Endothelial cell of umbilical vein (primary cell): ENCODE measurements around the gene CD81.

Experiments used
- POLR2A ChIP-seq: IDR thresholded peaks from 2 replicates; pipeline ENCODE4 v1.6.1; 2012; ENCODE audit warnings: low read depth, mild to moderate bottlenecking, control low read depth, low read length
- POLR2AphosphoS5 ChIP-seq: IDR thresholded peaks from 2 replicates; pipeline ENCODE4 v1.6.1; 2012; ENCODE audit warnings: low read depth, mild to moderate bottlenecking, control low read depth, low read length, moderate library complexity; ENCODE audit not compliant: insufficient read depth
- TF ChIP-seq, protein P1 (sequence below), 2 donors: IDR thresholded peaks; 1 replicate in 1 of 2; 2 replicates in 1 of 2; pipeline ENCODE4 v1.5.1; 2011; ENCODE audit warnings: low read length in 2 of 2, mild to moderate bottlenecking in 2 of 2, moderate library complexity in 2 of 2, control low read depth in 1 of 2, inconsistent platforms in 1 of 2, low read depth in 1 of 2; ENCODE audit not compliant: insufficient read depth in 1 of 2; ENCODE audit errors: extremely low read depth in 1 of 2

DNA sequence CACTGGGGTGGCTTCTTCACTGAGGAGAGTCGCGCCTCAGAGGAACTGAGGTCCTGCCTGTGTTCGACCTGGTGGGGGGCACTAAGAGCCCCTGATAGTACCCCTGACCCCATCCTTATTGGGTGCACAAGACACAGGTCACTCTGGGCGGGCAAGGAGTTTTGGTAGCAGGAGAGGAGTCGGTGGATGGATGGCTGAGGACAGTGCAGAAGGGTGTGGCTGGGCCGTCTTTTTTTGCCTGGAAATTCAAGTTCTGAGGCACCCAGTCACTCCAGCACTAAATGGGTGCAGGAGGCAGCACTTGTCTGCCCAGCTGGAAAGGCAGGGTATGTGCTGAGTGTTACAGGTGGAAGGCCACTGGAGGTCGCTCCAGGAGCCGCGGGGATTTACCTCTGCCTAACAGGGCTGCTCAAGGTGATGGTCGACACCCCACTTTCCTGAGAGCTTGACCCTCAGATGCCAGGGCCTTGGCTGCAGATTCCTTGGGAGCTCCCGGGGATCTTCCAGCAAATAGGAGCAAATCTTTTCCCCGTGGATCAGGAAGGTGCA is 24.4 kb downstream of the CD81 start:
- TF ChIP-seq, protein P1, sequence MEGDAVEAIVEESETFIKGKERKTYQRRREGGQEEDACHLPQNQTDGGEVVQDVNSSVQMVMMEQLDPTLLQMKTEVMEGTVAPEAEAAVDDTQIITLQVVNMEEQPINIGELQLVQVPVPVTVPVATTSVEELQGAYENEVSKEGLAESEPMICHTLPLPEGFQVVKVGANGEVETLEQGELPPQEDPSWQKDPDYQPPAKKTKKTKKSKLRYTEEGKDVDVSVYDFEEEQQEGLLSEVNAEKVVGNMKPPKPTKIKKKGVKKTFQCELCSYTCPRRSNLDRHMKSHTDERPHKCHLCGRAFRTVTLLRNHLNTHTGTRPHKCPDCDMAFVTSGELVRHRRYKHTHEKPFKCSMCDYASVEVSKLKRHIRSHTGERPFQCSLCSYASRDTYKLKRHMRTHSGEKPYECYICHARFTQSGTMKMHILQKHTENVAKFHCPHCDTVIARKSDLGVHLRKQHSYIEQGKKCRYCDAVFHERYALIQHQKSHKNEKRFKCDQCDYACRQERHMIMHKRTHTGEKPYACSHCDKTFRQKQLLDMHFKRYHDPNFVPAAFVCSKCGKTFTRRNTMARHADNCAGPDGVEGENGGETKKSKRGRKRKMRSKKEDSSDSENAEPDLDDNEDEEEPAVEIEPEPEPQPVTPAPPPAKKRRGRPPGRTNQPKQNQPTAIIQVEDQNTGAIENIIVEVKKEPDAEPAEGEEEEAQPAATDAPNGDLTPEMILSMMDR (IDR thresholded peaks at IDR 0.05; ENCODE audit: extremely low read depth in 1 of 2, insufficient read depth in 1 of 2, low read depth in 1 of 2, low read length in 2 of 2): no peak
- TF ChIP-seq POLR2A (no peak), POLR2AphosphoS5 (no peak)
